ENCODE results near the gene JHY. TPM values are rescaled to one million over a fixed set of nuclear protein-coding genes. Genes with fewer than 3 reads are reported as not detected.

Gene JHY
- total and polyA plus RNA-seq, 2 of the 8 experiments (the other 6 are each of a cell fraction or from before 2014, with no cell fraction given) = 0.29 to 0.91 TPM

DNA sequence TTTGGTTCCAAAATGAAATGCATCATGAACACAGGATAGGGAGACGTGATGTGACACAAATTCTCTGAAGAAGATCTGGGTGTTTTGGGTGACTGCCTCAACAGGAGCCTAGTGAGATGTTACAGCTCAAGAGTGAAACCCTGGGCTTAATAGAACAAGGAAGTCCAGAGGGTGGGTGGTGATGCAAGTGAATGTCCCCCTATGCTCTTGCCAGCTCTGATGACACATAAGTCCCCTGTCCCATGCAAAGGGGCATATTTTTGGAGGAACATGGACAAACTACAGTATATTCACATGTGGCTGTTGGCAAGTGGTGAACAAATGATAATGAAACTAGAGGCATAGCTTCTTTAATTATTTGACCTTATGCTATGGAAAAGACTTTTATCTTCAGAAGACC, 35.1 kb upstream of the JHY start (continued):
- TF ChIP-seq, protein P1, sequence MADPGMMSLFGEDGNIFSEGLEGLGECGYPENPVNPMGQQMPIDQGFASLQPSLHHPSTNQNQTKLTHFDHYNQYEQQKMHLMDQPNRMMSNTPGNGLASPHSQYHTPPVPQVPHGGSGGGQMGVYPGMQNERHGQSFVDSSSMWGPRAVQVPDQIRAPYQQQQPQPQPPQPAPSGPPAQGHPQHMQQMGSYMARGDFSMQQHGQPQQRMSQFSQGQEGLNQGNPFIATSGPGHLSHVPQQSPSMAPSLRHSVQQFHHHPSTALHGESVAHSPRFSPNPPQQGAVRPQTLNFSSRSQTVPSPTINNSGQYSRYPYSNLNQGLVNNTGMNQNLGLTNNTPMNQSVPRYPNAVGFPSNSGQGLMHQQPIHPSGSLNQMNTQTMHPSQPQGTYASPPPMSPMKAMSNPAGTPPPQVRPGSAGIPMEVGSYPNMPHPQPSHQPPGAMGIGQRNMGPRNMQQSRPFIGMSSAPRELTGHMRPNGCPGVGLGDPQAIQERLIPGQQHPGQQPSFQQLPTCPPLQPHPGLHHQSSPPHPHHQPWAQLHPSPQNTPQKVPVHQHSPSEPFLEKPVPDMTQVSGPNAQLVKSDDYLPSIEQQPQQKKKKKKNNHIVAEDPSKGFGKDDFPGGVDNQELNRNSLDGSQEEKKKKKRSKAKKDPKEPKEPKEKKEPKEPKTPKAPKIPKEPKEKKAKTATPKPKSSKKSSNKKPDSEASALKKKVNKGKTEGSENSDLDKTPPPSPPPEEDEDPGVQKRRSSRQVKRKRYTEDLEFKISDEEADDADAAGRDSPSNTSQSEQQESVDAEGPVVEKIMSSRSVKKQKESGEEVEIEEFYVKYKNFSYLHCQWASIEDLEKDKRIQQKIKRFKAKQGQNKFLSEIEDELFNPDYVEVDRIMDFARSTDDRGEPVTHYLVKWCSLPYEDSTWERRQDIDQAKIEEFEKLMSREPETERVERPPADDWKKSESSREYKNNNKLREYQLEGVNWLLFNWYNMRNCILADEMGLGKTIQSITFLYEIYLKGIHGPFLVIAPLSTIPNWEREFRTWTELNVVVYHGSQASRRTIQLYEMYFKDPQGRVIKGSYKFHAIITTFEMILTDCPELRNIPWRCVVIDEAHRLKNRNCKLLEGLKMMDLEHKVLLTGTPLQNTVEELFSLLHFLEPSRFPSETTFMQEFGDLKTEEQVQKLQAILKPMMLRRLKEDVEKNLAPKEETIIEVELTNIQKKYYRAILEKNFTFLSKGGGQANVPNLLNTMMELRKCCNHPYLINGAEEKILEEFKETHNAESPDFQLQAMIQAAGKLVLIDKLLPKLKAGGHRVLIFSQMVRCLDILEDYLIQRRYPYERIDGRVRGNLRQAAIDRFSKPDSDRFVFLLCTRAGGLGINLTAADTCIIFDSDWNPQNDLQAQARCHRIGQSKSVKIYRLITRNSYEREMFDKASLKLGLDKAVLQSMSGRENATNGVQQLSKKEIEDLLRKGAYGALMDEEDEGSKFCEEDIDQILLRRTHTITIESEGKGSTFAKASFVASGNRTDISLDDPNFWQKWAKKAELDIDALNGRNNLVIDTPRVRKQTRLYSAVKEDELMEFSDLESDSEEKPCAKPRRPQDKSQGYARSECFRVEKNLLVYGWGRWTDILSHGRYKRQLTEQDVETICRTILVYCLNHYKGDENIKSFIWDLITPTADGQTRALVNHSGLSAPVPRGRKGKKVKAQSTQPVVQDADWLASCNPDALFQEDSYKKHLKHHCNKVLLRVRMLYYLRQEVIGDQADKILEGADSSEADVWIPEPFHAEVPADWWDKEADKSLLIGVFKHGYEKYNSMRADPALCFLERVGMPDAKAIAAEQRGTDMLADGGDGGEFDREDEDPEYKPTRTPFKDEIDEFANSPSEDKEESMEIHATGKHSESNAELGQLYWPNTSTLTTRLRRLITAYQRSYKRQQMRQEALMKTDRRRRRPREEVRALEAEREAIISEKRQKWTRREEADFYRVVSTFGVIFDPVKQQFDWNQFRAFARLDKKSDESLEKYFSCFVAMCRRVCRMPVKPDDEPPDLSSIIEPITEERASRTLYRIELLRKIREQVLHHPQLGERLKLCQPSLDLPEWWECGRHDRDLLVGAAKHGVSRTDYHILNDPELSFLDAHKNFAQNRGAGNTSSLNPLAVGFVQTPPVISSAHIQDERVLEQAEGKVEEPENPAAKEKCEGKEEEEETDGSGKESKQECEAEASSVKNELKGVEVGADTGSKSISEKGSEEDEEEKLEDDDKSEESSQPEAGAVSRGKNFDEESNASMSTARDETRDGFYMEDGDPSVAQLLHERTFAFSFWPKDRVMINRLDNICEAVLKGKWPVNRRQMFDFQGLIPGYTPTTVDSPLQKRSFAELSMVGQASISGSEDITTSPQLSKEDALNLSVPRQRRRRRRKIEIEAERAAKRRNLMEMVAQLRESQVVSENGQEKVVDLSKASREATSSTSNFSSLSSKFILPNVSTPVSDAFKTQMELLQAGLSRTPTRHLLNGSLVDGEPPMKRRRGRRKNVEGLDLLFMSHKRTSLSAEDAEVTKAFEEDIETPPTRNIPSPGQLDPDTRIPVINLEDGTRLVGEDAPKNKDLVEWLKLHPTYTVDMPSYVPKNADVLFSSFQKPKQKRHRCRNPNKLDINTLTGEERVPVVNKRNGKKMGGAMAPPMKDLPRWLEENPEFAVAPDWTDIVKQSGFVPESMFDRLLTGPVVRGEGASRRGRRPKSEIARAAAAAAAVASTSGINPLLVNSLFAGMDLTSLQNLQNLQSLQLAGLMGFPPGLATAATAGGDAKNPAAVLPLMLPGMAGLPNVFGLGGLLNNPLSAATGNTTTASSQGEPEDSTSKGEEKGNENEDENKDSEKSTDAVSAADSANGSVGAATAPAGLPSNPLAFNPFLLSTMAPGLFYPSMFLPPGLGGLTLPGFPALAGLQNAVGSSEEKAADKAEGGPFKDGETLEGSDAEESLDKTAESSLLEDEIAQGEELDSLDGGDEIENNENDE (IDR thresholded peaks at IDR 0.05; ENCODE audit: insufficient replicate concordance, low read length) = no peak
- TF ChIP-seq TBP (IDR thresholded peaks at IDR 0.05; ENCODE audit: low read depth, low read length) (no peak), CBX5 (IDR thresholded peaks at IDR 0.05; ENCODE audit: low read depth, low read length) (no peak), GTF2F1 (IDR thresholded peaks at IDR 0.05; ENCODE audit: borderline replicate concordance, low read depth, low read length) (no peak), CREB1 (IDR thresholded peaks at IDR 0.05) (no peak), NANOG (IDR thresholded peaks at IDR 0.05; ENCODE audit: insufficient read depth, low read depth, low read length, poor library complexity, severe bottlenecking) (no peak), RNF2 (IDR thresholded peaks at IDR 0.05; ENCODE audit: borderline replicate concordance, low read depth, low read length, missing control alignments, poor library complexity, severe bottlenecking) (no peak), HDAC2 (IDR thresholded peaks at IDR 0.05; ENCODE audit: borderline replicate concordance in 1 of 2, low read depth in 2 of 2, low read length in 2 of 2) (no peak), TEAD4 (IDR thresholded peaks at IDR 0.05; ENCODE audit: low read depth, low read length) (no peak), SAP30 (IDR thresholded peaks at IDR 0.05; ENCODE audit: insufficient read depth, insufficient replicate concordance, low read length) (no peak)

Data from H1 (cell line).